Measurements from ENCODE around the gene AUTS2.

The AUTS2 gene

GRCh38 chr7:70779321-70779720 lies 1181.0 kb downstream of the AUTS2 start:
- no peaks in the 10 kb centered on the region for H3K9me3 ChIP-seq
- no peaks in the 10 kb centered on the region for H3K36me3 ChIP-seq
- TF ChIP-seq CTCF (IDR thresholded peaks at IDR 0.05), result no peak
- H3K27me3 ChIP-seq, result no peaks in the 10 kb centered on the region
- no peak overlapping the region for H3K4me3 ChIP-seq (ENCODE audit: low read depth in 1 of 2, low read length in 1 of 2)
- no peaks in the 10 kb centered on the region for H3K4me1 ChIP-seq (ENCODE audit: control insufficient read depth in 1 of 2, insufficient read depth in 1 of 2, low read depth in 1 of 2, low read length in 1 of 2)
- H3K27ac ChIP-seq, result no peak overlapping the region

- no peak overlapping the region for H3K4me3 ChIP-seq (ENCODE audit: low read depth in 1 of 2, low read length in 1 of 2)
- H3K36me3 ChIP-seq, result no peaks in the 10 kb centered on the region
- no peaks in the 10 kb centered on the region for H3K27me3 ChIP-seq
- TF ChIP-seq CTCF (IDR thresholded peaks at IDR 0.05), result no peak
- H3K9me3 ChIP-seq, result no peaks in the 10 kb centered on the region
- H3K27ac ChIP-seq, result no peak overlapping the region
- H3K4me1 ChIP-seq (ENCODE audit: control insufficient read depth in 1 of 2, insufficient read depth in 1 of 2, low read depth in 1 of 2, low read length in 1 of 2), result no peaks in the 10 kb centered on the region
These were observed 1183.6 kb downstream of the AUTS2 start for GRCh38 chr7:70781922-70782311.

- Histone ChIP-seq H3K4me3 (ENCODE audit: low read depth in 1 of 2, low read length in 1 of 2) (no peak overlapping the region), H3K27ac (no peak overlapping the region), H3K9me3 (no peaks in the 10 kb centered on the region), H3K27me3 (no peaks in the 10 kb centered on the region), H3K4me1 (ENCODE audit: control insufficient read depth in 1 of 2, insufficient read depth in 1 of 2, low read depth in 1 of 2, low read length in 1 of 2) (no peaks in the 10 kb centered on the region), H3K36me3 (no peaks in the 10 kb centered on the region)
- no peak for TF ChIP-seq CTCF (IDR thresholded peaks at IDR 0.05)
These were observed 1184.5 kb downstream of the AUTS2 start for GRCh38 chr7:70782796-70783195.

GRCh38 chr7:70785427-70785826 lies 1187.2 kb downstream of the AUTS2 start:
- no peaks in the 10 kb centered on the region for H3K4me1 ChIP-seq (ENCODE audit: control insufficient read depth in 1 of 2, insufficient read depth in 1 of 2, low read depth in 1 of 2, low read length in 1 of 2)
- H3K36me3 ChIP-seq, result no peaks in the 10 kb centered on the region
- no peak overlapping the region for H3K27ac ChIP-seq
- no peak for TF ChIP-seq CTCF (IDR thresholded peaks at IDR 0.05)
- H3K4me3 ChIP-seq (ENCODE audit: low read depth in 1 of 2, low read length in 1 of 2), result no peak overlapping the region
- H3K27me3 ChIP-seq, result no peaks in the 10 kb centered on the region
- no peaks in the 10 kb centered on the region for H3K9me3 ChIP-seq

GRCh38 chr7:70786076-70786475 lies 1187.8 kb downstream of the AUTS2 start:
- H3K27ac ChIP-seq, result no peak overlapping the region
- H3K27me3 ChIP-seq, result no peaks in the 10 kb centered on the region
- no peaks in the 10 kb centered on the region for H3K4me1 ChIP-seq (ENCODE audit: control insufficient read depth in 1 of 2, insufficient read depth in 1 of 2, low read depth in 1 of 2, low read length in 1 of 2)
- no peaks in the 10 kb centered on the region for H3K36me3 ChIP-seq
- TF ChIP-seq CTCF (IDR thresholded peaks at IDR 0.05), result no peak
- no peaks in the 10 kb centered on the region for H3K9me3 ChIP-seq
- H3K4me3 ChIP-seq (ENCODE audit: low read depth in 1 of 2, low read length in 1 of 2), result no peak overlapping the region

- Histone ChIP-seq H3K4me1 (ENCODE audit: control insufficient read depth in 1 of 2, insufficient read depth in 1 of 2, low read depth in 1 of 2, low read length in 1 of 2) (no peaks in the 10 kb centered on the region), H3K36me3 (no peaks in the 10 kb centered on the region), H3K4me3 (ENCODE audit: low read depth in 1 of 2, low read length in 1 of 2) (no peak overlapping the region), H3K27ac (no peak overlapping the region), H3K27me3 (no peaks in the 10 kb centered on the region), H3K9me3 (no peaks in the 10 kb centered on the region)
- TF ChIP-seq CTCF (IDR thresholded peaks at IDR 0.05), result no peak
These were observed 1189.0 kb downstream of the AUTS2 start for GRCh38 chr7:70787286-70787685.

All from neutrophil (primary cell).